OCI-LY7 (cell line): ENCODE data around the gene SMTNL2.

Source experiments
- CTCF ChIP-seq: fragments of 200-600 bp; sonication (generic); conservative IDR thresholded peaks from 2 replicates; pipeline ENCODE4 v1.5.1; 2014; ENCODE audit warnings: mild to moderate bottlenecking, antibody characterized with exemption, low read length, moderate library complexity, mixed read lengths
- EZH2phosphoT487 ChIP-seq: fragments of 200-600 bp; sonication (generic); IDR thresholded peaks from 2 replicates; pipeline ENCODE4 v1.6.1; 2018; ENCODE audit warnings: low read depth, borderline replicate concordance, mild to moderate bottlenecking, mixed run types, antibody characterized with exemption, low read length, moderate library complexity, mixed read lengths

GRCh38 chr17:4572131-4572530, 12.2 kb upstream of the SMTNL2 start:
- TF ChIP-seq EZH2phosphoT487 (no peak), CTCF (no peak)
